K562 (cell line): Measurements from ENCODE around the gene PSMG3. TPM values are rescaled to one million over a fixed set of nuclear protein-coding genes. Genes with fewer than 3 reads are reported as not detected.

ENCODE experiments used
- ATAC-seq: fragments of 200-7000 bp; cut with Tn5 transposase; 3 replicates; pipeline ENCODE4 v1.9.1; 2020; ENCODE audit warnings: moderate library complexity
- BruUV-seq: library from RNA; stranded (reverse); fragments of 400-500 nt; replicated peaks from 2 replicates; lab custom pipeline; 2021; lab: Mats Ljungman, UMichigan
- CTCF ChIA-PET: fragments of 300-600 bp; formaldehyde crosslinking; extraction: SDS; loops from one replicate; lab custom pipeline; 2021; ENCODE audit warnings: low intra/inter-chr PET ratio; lab: Yijun Ruan, JAX
- POLR2A ChIA-PET: fragments of 300-600, 350-650 bp; sonication (Branson Sonifier 250); formaldehyde crosslinking; extraction: SDS; loops from one replicate; lab custom pipeline; 2021; ENCODE audit warnings: antibody characterized with exemption, inconsistent platforms; lab: Yijun Ruan, JAX
- DNase-seq, 4 experiments: peaks; one replicate each; pipeline versions ENCODE4 v3.0.0 to v3.0.0-alpha.2; 2011 to 2018; ENCODE audit warnings: low spot score in 3 of 4, mixed read lengths in 3 of 4; ENCODE audit errors: extremely low read depth in 1 of 4
- FAIRE-seq: peaks from 2 replicates; lab custom pipeline; 2011; peaks lifted over from hg19 to GRCh38; lab: Jason Lieb, UNC
- H2AFZ ChIP-seq: 2 replicates; pipeline ENCODE4 v1.6.0; 2011; ENCODE audit warnings: low read depth, low read length, control low read depth, inconsistent platforms
- H3K27ac ChIP-seq: fragments of 200-600 bp; 3 replicates; pipeline ENCODE4 v1.8.0; 2011; ENCODE audit warnings: low read depth, mild to moderate bottlenecking, control low read depth, inconsistent platforms, low read length, moderate library complexity, mixed read lengths; ENCODE audit errors: extremely low read depth
- H3K27me3 ChIP-seq, 2 experiments: fragments of 300-600 bp in 1 of 2; 2 replicates in 1 of 2; 3 replicates in 1 of 2; pipeline versions ENCODE4 v1.6.0 to v1.8.0; 2011; ENCODE audit warnings: inconsistent platforms in 2 of 2, low read length in 2 of 2, mild to moderate bottlenecking in 1 of 2, mixed read lengths in 1 of 2, moderate library complexity in 1 of 2; ENCODE audit not compliant: control insufficient read depth in 2 of 2, insufficient read depth in 2 of 2
- H3K36me3 ChIP-seq: fragments of 300-600 bp; 3 replicates; pipeline ENCODE4 v1.8.0; 2011; ENCODE audit warnings: mild to moderate bottlenecking, low read length, inconsistent platforms; ENCODE audit not compliant: control insufficient read depth, insufficient read depth
- H3K4me1 ChIP-seq, 2 experiments: fragments of 200-600 bp in 1 of 2; replicated peaks in 1 of 2; 2 replicates in 1 of 2; 3 replicates in 1 of 2; pipeline versions ENCODE4 v1.5.1 to v1.8.0; 2011; ENCODE audit warnings: inconsistent platforms in 2 of 2, low read length in 2 of 2, mild to moderate bottlenecking in 1 of 2, mixed read lengths in 1 of 2, moderate library complexity in 1 of 2; ENCODE audit not compliant: control insufficient read depth in 2 of 2, insufficient read depth in 2 of 2
- H3K4me2 ChIP-seq: 2 replicates; pipeline ENCODE4 v1.6.1; 2011; ENCODE audit warnings: low read length, control low read depth, inconsistent platforms, mixed read lengths; ENCODE audit not compliant: insufficient read depth
- H3K4me3 ChIP-seq: fragments of 200-600 bp; sonication (generic), shearing (Covaris generic); 2 replicates; pipeline ENCODE4 v1.5.1; 2016; ENCODE audit warnings: control low read depth, inconsistent platforms
- H3K79me2 ChIP-seq: fragments of 200-600 bp; 3 replicates; pipeline ENCODE4 v1.8.0; 2011; ENCODE audit warnings: low read length, inconsistent platforms; ENCODE audit not compliant: control insufficient read depth, insufficient read depth
- H3K9ac ChIP-seq, 2 experiments: 2 replicates each; pipeline versions ENCODE4 v1.6.0 to v1.6.1; 2011; ENCODE audit warnings: low read depth in 2 of 2, low read length in 2 of 2, control low read depth in 1 of 2, inconsistent platforms in 1 of 2, mild to moderate bottlenecking in 1 of 2, mixed read lengths in 1 of 2; ENCODE audit not compliant: insufficient read depth in 1 of 2
- H3K9me1 ChIP-seq: one replicate; pipeline ENCODE4 v1.6.0; 2011; ENCODE audit warnings: inconsistent platforms, mild to moderate bottlenecking, low read length, moderate library complexity; ENCODE audit not compliant: control insufficient read depth, insufficient read depth
- H3K9me3 ChIP-seq: replicated peaks from 2 replicates; pipeline ENCODE4 v1.5.1; 2011; ENCODE audit warnings: low read depth, low read length, inconsistent platforms; ENCODE audit not compliant: control insufficient read depth, insufficient read depth
- H4K20me1 ChIP-seq: replicated peaks from 2 replicates; pipeline ENCODE4 v1.6.1; 2011; ENCODE audit warnings: low read length, inconsistent platforms, mixed read lengths; ENCODE audit not compliant: control insufficient read depth, insufficient read depth
- HMG20B ChIP-seq: fragments of 250-450 bp; sonication (Bioruptor Pico); IDR thresholded peaks from 2 replicates; pipeline ENCODE4 v1.5.0; 2021; ENCODE audit warnings: mild to moderate bottlenecking
- TFAP4 ChIP-seq: sonication (generic); formaldehyde crosslinking; IDR thresholded peaks from 2 replicates; pipeline ENCODE4 v1.8.0; 2022; ENCODE audit warnings: missing genetic modification reagents, mild to moderate bottlenecking, moderate library complexity, borderline replicate concordance
- WGBS: fragments of 100-300 bp; shearing (Covaris generic); methylation state at CpG from one replicate; pipeline ENCODE4 v1.1.6; 2016; ENCODE audit warnings: low coverage, mixed read lengths; ENCODE audit not compliant: insufficient coverage; ENCODE audit errors: missing lambda C conversion rate; 5-methylcytosine and 5-hydroxymethylcytosine counted together
- in situ Hi-C: fragments of 300-500 bp; cut with MboI; formaldehyde crosslinking; loops from 4 replicates; pipeline ENCODE4 v1.15.0; 2018; ENCODE audit warnings: inconsistent platforms, mixed read lengths
- intact Hi-C: fragments of 100-400 bp; cut with micrococcal nuclease; formaldehyde crosslinking; loops from 2 replicates; pipeline ENCODE4 v1.14.2; 2022
- polyA plus RNA-seq, 8 experiments: library from polyadenylated mRNA; depleted of rRNA in 4 of 8; stranded (reverse) in 5 of 8; unstranded in 3 of 8; fragments of >200 nt; fragmentation: Nextera tagmentation in 2 of 8; fragmentation: Illumina TruSeq in 1 of 8; extraction: Ambion mirVana in 2 of 8; extraction: Trizol in 1 of 8; gene quantifications; 2 replicates each; pipeline versions ENCODE4 v1.2.1 to v1.2.3, GENCODE V29; 2011 to 2014; ENCODE audit warnings: inconsistent platforms in 1 of 8, missing spikeins in 1 of 8
- total RNA-seq, 7 experiments: library from RNA; depleted of rRNA in 6 of 7; stranded (reverse); fragments of >200 nt in 6 of 7; fragmentation: Illumina TruSeq in 2 of 7; extraction: Trizol in 2 of 7; gene quantifications; 2 replicates each; pipeline versions ENCODE4 v1.2.1 to v1.2.3, GENCODE V29; 2011 to 2021; ENCODE audit warnings: low replicate concordance in 1 of 7

The PSMG3 gene
- total and polyA plus RNA-seq, 9 of the 15 experiments (the other 6 are each of a cell fraction or from before 2014, with no cell fraction given): 34.8 to 122 (median 80.1) TPM

GRCh38 chr7:1529383-1530116 is 40.3 kb downstream of the PSMG3 start:
- peaks cover 3% of the 10 kb centered on the region for H3K9me1 ChIP-seq
- ATAC-seq (no peak), FAIRE-seq (no peak), DNase-seq (no peak)
- H3K36me3 ChIP-seq: no peaks in the 10 kb centered on the region
- H3K4me1 ChIP-seq: peaks cover 32 to 55% of the 10 kb centered on the region in 2 experiments
- no peak overlapping the region for H3K4me2 ChIP-seq
- no peak overlapping the region for H3K4me3 ChIP-seq
- peaks cover 25% of the 10 kb centered on the region for H4K20me1 ChIP-seq
- H3K9ac ChIP-seq: no peak overlapping the region; a peak in 1 of 4 replicates
- CTCF ChIA-PET: interaction anchor here (0.6 to 1.0 kb wide), 2 partner anchors 25 to 371 kb away, joined by 3 read pairs; no protein-coding TSS in a partner anchor
- POLR2A ChIA-PET: interaction anchor here (0.6 to 1.0 kb wide), 3 partner anchors 12 to 316 kb away, joined by 3 read pairs; no protein-coding TSS in a partner anchor
- intact Hi-C loops: loop anchor here (2.0 kb wide), 1 partner anchor 23 kb away; no protein-coding TSS in a partner anchor
- peaks cover 13 to 14% of the 10 kb centered on the region in 2 experiments; a peak in 4 of 5 replicates for H3K27me3 ChIP-seq
- TF ChIP-seq HMG20B (CRISPR knock-in tag) (no peak), TFAP4 (peak; percentile 45; the same call in 1 of the 2 replicates)
- BruUV-seq: no TSS peak
- whole genome bisulfite sequencing: 17% methylated on average over 18 of the region's 21 CpGs
- H3K27ac ChIP-seq: no peak overlapping the region
- in situ Hi-C loops: no loop called here
- no peaks in the 10 kb centered on the region for H3K9me3 ChIP-seq
- peaks cover 35% of the 10 kb centered on the region for H3K79me2 ChIP-seq
- H2AFZ ChIP-seq: no peak overlapping the region
